Chondrocyte (in vitro differentiated cells): ENCODE measurements around the gene ANXA6. TPM values are rescaled to one million over a fixed set of nuclear protein-coding genes. Genes with fewer than 3 reads are reported as not detected.

Source experiments
- DNase-seq: peaks from one replicate; pipeline ENCODE4 v3.0.0; 2021; ENCODE audit warnings: mixed read lengths, low spot score
- H3K27ac Mint-ChIP-seq: one replicate; pipeline ENCODE4 v1.8.0; 2021; ENCODE audit warnings: mild to moderate bottlenecking, moderate library complexity, mixed read lengths; ENCODE audit not compliant: unreplicated experiment
- H3K27me3 Mint-ChIP-seq: 2 replicates; pipeline ENCODE4 v1.8.0; 2021; ENCODE audit warnings: low read depth, mixed read lengths
- H3K36me3 Mint-ChIP-seq: 2 replicates; pipeline ENCODE4 v1.8.0; 2021; ENCODE audit warnings: low read depth, mixed read lengths
- H3K4me1 Mint-ChIP-seq: 2 replicates; pipeline ENCODE4 v1.8.0; 2021; ENCODE audit warnings: low read depth, mild to moderate bottlenecking, mixed read lengths
- H3K4me3 Mint-ChIP-seq: one replicate; pipeline ENCODE4 v1.8.0; 2021; ENCODE audit warnings: mild to moderate bottlenecking, moderate library complexity, mixed read lengths; ENCODE audit not compliant: unreplicated experiment
- H3K9me3 Mint-ChIP-seq: 2 replicates; pipeline ENCODE4 v1.8.0; 2021; ENCODE audit warnings: low read depth, mixed read lengths
- CTCF ChIP-seq: fragments of 200-600 bp; sonication (generic); IDR thresholded peaks from 2 replicates; pipeline ENCODE4 v1.5.0; 2021; ENCODE audit warnings: antibody characterized with exemption, mild to moderate bottlenecking, moderate library complexity
- total RNA-seq: library from RNA; stranded (reverse); gene quantifications from 3 replicates; pipeline ENCODE4 v1.2.1, GENCODE V29; 2021

The ANXA6 gene
- total RNA-seq, 1 donor from 2014 or later: 450 TPM

GRCh38 chr5:151081431-151082281 lies 75.9 kb downstream of the ANXA6 start:
- H3K4me1 Mint-ChIP-seq: peaks cover 49% of the 10 kb centered on the region
- H3K9me3 Mint-ChIP-seq: no peaks in the 10 kb centered on the region

DNA sequence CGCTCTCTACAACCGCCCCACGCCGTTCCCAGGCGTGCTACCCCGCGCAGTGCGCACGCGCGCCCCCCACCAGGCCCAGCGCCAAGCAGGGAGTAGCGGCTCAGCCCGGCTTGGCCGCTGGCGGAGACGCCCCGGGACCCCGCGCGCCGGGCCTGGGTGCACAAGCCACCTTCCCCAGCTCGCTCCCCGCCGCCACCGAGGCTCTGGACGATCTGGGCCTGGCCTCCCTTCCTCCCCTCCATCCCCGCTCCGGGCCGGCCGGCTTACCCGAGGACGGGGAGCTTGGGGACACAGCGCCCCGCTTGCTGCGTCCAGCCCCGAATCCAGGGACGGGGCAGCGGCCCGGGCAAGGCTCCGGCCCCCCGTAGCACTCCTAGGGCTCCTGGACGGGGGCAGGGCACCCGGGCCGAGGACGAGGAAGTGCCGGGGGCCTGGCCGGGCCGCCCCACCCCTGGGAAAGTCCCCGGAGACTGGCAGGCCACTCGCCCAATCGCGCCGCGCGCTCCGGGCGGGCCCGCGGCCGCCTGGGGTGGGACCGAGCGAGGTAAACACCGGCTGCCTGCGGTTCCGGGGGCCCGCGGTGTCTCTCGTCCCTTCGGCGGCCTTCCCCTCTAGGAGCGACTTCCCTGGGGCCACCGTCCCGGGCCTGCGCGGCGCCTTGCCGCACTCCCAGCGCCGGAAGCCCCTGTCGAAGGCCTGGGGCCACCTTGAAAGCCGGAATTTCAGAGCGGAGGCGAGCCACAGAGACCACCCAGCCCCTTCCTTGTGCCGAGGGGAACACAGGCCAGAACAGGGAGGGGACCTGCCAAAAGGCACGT lies 76.8 kb downstream of the ANXA6 start, which contains the start of gene TNIP1:
Gene TNIP1 (minus strand): TSS at position 422 of the 818 bp plus-strand sequence. CDS start 15,939 bp downstream, outside the sequence.
- Mint-ChIP-seq H3K27me3 (no peaks in the 10 kb centered on the region), H3K36me3 (peaks cover 4% of the 10 kb centered on the region), H3K27ac (peak within 1 kb of the TSS; percentile 96), H3K9me3 (no peaks in the 10 kb centered on the region), H3K4me3 (peak within 1 kb of the TSS; percentile 82), H3K4me1 (peaks cover 57% of the 10 kb centered on the region)
- peak; percentile 18 for TF ChIP-seq CTCF
- no peak for DNase-seq

More at GRCh38 chr5:151081431-151082281, 75.9 kb downstream of the ANXA6 start:
- Mint-ChIP-seq H3K27ac (peak overlapping the region; percentile 96), H3K36me3 (peaks cover 4% of the 10 kb centered on the region), H3K4me3 (peak overlapping the region; percentile 82), H3K27me3 (no peaks in the 10 kb centered on the region)
- no peak for TF ChIP-seq CTCF
- no peak for DNase-seq

DNA sequence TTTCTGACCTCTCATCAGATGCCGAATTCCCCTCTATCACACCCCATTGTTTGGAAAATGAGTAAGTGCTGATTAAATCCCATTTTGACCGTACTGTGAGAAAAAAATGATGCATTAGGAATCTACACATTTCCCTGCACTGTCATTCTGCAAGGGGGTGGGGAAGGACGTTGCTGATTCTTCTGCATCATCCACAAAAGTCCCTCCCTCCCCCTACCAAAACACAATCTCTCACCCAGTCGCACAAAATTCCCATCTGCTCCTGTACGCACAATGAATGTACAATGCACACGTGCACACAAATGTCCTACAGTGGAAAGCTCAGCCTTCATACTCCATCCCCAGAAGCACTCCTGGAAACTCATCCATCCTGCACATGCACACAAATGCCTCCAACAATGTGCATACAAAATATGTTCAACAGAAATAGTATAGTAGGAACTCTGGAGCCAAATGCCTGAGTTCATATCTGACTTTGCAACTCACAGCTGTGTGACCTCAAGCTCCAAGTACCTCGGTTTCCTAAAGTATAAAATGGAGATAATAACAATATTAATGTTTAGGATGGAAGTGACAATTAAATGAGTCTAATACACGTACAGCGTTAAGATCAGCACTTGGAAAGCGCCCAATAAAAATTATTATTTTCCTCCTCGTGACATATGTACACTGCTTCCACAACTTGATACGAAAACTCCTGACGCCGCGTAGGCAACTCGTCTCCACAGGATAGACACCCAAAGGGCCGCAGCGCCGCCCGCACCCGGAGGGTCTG lies 77.6 kb downstream of the ANXA6 start:
- peaks cover 65% of the 10 kb centered on the region for H3K4me1 Mint-ChIP-seq
- H3K27ac Mint-ChIP-seq: peak overlapping the region; percentile 84
- H3K9me3 Mint-ChIP-seq: no peaks in the 10 kb centered on the region
- H3K27me3 Mint-ChIP-seq: no peaks in the 10 kb centered on the region
- H3K4me3 Mint-ChIP-seq: peak overlapping the region; percentile 82
- DNase-seq: no peak
- peaks cover 4% of the 10 kb centered on the region for H3K36me3 Mint-ChIP-seq
- no peak for TF ChIP-seq CTCF

DNA sequence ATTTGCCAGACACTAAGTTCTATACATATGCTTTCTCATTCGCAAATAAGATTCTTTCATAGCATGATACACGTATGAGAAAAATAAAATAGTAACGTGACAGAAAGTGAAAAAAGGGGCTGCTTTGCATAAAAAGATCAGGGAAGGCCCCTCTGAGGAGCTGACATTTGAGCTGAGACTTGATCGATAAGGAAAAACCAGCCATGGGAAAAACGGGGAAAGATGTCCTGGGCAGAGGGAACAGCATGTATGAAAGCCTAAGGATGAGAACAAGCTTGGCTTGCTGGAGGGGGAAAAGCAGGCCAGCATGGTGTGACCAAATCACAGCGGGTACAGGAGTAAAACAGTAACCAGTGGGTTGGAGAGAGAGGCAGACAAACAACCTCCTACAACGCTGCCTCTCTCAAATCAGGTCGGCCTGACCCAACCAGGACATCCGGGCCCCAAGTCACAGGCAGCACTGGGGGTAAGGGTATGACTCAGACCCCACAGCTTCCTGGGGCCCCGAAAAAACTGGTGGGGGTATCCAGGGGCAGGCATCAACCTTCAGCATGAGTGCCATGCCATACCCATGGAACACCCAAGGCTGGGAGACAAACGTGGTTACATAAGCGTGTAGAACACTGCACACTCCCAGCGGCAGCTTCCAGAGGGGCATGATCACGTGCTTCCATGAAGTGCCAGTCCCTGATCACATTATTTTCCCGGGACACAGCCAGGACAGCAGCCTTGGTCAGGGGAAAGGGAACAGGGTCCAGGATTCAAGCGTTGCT lies 78.9 kb downstream of the ANXA6 start:
- H3K4me1 Mint-ChIP-seq: peaks cover 67% of the 10 kb centered on the region
- peaks cover 4% of the 10 kb centered on the region for H3K36me3 Mint-ChIP-seq
- no peak overlapping the region for H3K4me3 Mint-ChIP-seq
- no peak for TF ChIP-seq CTCF
- no peaks in the 10 kb centered on the region for H3K9me3 Mint-ChIP-seq
- no peaks in the 10 kb centered on the region for H3K27me3 Mint-ChIP-seq
- peak overlapping the region; percentile 70 for H3K27ac Mint-ChIP-seq
- no peak for DNase-seq
